KMS-11 (cell line): Measurements from ENCODE around the gene CPT1B.
A peak's percentile ranks its signal among the peaks of the same experiment; 100 is the strongest.
"Not testable (repeated sequence)": the region's sequence is repeated elsewhere in the genome, so short reads cannot be mapped to it uniquely, and the experiment has no call there.

Source experiments
- H2AFZ ChIP-seq: fragments of 200-600 bp; sonication (generic); 2 replicates; pipeline ENCODE4 v1.6.1; 2016; ENCODE audit warnings: antibody characterized with exemption, mixed run types, low read depth
- H3K27ac ChIP-seq: fragments of 200-600 bp; sonication (generic); 2 replicates; pipeline ENCODE4 v1.6.1; 2016; ENCODE audit warnings: mild to moderate bottlenecking, mixed run types
- H3K27me3 ChIP-seq: fragments of 200-600 bp; sonication (generic); 2 replicates; pipeline ENCODE4 v1.6.1; 2017; ENCODE audit warnings: mild to moderate bottlenecking, low read depth, mixed run types, moderate library complexity; ENCODE audit not compliant: insufficient read depth
- H3K36me3 ChIP-seq: fragments of 200-600 bp; sonication (generic); 2 replicates; pipeline ENCODE4 v1.6.1; 2017; ENCODE audit warnings: mild to moderate bottlenecking, mixed run types; ENCODE audit not compliant: insufficient read depth
- H3K4me1 ChIP-seq: fragments of 200-600 bp; sonication (generic); 2 replicates; pipeline ENCODE4 v1.6.1; 2016; ENCODE audit warnings: mild to moderate bottlenecking, low read depth, mixed run types; ENCODE audit not compliant: poor library complexity, severe bottlenecking
- H3K4me2 ChIP-seq: fragments of 200-600 bp; sonication (generic); 2 replicates; pipeline ENCODE4 v1.7.0; 2016; ENCODE audit warnings: mild to moderate bottlenecking, mixed run types
- H3K4me3 ChIP-seq: fragments of 200-600 bp; sonication (generic); IDR thresholded peaks from 2 replicates; pipeline ENCODE4 v1.6.1; 2017; ENCODE audit warnings: low read depth, low read length, mixed read lengths; ENCODE audit not compliant: insufficient read depth
- H3K79me2 ChIP-seq: fragments of 200-600 bp; sonication (generic); 2 replicates; pipeline ENCODE4 v1.6.1; 2016; ENCODE audit warnings: low read depth, mixed run types; ENCODE audit not compliant: insufficient read depth
- H3K9ac ChIP-seq: fragments of 200-600 bp; sonication (generic); 2 replicates; pipeline ENCODE4 v1.6.1; 2016; ENCODE audit warnings: mild to moderate bottlenecking, mixed run types
- H4K20me1 ChIP-seq: fragments of 200-600 bp; sonication (generic); 2 replicates; pipeline ENCODE4 v1.6.1; 2016; ENCODE audit warnings: mild to moderate bottlenecking, mixed run types; ENCODE audit not compliant: insufficient read depth
- TF ChIP-seq, protein P1 (sequence below): fragments of 200-600 bp; sonication (generic); conservative IDR thresholded peaks from 2 replicates; pipeline ENCODE4 v1.6.1; 2017; ENCODE audit warnings: low read depth, mild to moderate bottlenecking, antibody characterized with exemption, low read length, moderate library complexity, mixed read lengths

Gene CPT1B

GRCh38 chr22:50536226-50536625, 42.0 kb downstream of the CPT1B start:
- TF ChIP-seq, protein P1, sequence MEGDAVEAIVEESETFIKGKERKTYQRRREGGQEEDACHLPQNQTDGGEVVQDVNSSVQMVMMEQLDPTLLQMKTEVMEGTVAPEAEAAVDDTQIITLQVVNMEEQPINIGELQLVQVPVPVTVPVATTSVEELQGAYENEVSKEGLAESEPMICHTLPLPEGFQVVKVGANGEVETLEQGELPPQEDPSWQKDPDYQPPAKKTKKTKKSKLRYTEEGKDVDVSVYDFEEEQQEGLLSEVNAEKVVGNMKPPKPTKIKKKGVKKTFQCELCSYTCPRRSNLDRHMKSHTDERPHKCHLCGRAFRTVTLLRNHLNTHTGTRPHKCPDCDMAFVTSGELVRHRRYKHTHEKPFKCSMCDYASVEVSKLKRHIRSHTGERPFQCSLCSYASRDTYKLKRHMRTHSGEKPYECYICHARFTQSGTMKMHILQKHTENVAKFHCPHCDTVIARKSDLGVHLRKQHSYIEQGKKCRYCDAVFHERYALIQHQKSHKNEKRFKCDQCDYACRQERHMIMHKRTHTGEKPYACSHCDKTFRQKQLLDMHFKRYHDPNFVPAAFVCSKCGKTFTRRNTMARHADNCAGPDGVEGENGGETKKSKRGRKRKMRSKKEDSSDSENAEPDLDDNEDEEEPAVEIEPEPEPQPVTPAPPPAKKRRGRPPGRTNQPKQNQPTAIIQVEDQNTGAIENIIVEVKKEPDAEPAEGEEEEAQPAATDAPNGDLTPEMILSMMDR = no peak
- Histone ChIP-seq H3K36me3 (no peaks in the 10 kb centered on the region), H3K27ac (peak overlapping the region; percentile 31; the same call in 1 of the 2 replicates), H3K9ac (no peak overlapping the region), H3K79me2 (no peaks in the 10 kb centered on the region), H3K4me2 (peak overlapping the region; percentile 31; the same call in 1 of the 2 replicates), H3K4me1 (peaks cover 68% of the 10 kb centered on the region), H3K4me3 (no peak overlapping the region), H2AFZ (no peak overlapping the region), H3K27me3 (no peaks in the 10 kb centered on the region), H4K20me1 (no peaks in the 10 kb centered on the region)

DNA sequence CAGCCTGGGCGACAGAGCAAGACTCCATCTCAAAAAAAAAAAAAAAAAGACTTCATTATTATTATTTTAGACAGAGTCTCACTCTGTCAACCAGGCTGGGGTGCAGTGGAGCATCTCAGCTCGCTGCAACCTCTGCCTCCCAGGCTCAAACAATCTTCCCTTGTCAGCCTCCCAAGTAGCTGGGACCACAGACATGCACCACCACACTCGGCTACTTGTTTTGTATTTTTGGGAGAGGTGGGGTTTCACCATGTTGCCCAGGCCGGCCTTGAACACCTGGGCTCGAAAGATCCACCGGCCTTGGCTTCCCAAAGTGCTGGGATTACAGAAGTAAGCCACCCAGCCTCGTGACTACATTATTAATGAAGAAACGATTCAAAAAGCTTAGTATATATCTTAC, 43.1 kb downstream of the CPT1B start:
- no peaks in the 10 kb centered on the region for H3K27me3 ChIP-seq
- TF ChIP-seq, protein P1 = no peak
- no peak overlapping the region; the same call in 1 of the 2 replicates for H3K4me2 ChIP-seq
- no peaks in the 10 kb centered on the region for H3K36me3 ChIP-seq
- no peak overlapping the region for H3K9ac ChIP-seq
- H3K79me2 ChIP-seq = no peaks in the 10 kb centered on the region
- H2AFZ ChIP-seq = no peak overlapping the region
- no peak overlapping the region for H3K4me3 ChIP-seq
- no peak overlapping the region for H3K27ac ChIP-seq
- H3K4me1 ChIP-seq = peaks cover 57% of the 10 kb centered on the region
- H4K20me1 ChIP-seq = no peaks in the 10 kb centered on the region

DNA sequence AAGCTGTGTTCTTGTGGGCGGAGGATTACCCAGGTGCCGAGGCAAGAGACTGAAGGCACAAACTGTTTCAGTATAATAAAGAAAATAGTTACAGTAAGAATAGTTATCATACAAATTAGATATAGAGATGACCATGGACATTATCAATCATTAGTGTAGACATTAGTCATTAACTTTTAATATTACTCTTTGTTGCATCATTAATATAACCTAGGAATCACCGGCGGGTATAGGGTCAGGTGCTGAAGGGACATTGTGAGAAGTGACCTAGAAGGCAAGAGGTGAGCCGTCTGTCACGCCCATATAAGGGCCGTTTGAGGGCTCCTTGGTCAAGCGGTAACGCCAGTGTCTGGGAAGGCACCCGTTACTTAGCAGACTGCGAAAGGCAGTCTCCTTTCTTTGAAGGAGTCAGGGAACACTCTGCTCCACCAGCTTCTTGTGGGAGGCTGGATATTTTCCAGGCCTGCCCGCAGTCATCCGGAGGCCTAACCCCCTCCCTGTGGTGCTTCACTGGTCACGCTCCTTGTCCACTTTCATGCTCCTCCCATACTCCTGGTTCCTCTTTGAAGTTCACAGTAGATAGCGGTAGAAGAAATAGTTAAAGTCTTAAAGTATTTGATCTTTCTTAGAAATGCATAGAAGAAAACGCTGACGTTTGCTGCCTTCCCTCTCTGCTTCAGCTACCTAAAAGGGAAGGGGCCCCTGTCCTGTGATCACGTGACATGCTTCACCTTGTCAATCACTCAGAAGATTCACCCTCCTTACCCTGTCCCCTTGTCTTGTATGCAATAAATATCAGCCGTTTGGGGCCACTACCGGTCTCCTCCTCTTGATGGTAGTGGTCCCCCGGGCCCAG, 44.1 kb downstream of the CPT1B start:
- not testable (repeated sequence) for H3K27me3 ChIP-seq, H2AFZ ChIP-seq, H3K36me3 ChIP-seq, H3K4me2 ChIP-seq, H3K4me3 ChIP-seq, H3K79me2 ChIP-seq, H3K9ac ChIP-seq, H3K27ac ChIP-seq, H4K20me1 ChIP-seq
- peaks cover 50% of the 10 kb centered on the region for H3K4me1 ChIP-seq

DNA sequence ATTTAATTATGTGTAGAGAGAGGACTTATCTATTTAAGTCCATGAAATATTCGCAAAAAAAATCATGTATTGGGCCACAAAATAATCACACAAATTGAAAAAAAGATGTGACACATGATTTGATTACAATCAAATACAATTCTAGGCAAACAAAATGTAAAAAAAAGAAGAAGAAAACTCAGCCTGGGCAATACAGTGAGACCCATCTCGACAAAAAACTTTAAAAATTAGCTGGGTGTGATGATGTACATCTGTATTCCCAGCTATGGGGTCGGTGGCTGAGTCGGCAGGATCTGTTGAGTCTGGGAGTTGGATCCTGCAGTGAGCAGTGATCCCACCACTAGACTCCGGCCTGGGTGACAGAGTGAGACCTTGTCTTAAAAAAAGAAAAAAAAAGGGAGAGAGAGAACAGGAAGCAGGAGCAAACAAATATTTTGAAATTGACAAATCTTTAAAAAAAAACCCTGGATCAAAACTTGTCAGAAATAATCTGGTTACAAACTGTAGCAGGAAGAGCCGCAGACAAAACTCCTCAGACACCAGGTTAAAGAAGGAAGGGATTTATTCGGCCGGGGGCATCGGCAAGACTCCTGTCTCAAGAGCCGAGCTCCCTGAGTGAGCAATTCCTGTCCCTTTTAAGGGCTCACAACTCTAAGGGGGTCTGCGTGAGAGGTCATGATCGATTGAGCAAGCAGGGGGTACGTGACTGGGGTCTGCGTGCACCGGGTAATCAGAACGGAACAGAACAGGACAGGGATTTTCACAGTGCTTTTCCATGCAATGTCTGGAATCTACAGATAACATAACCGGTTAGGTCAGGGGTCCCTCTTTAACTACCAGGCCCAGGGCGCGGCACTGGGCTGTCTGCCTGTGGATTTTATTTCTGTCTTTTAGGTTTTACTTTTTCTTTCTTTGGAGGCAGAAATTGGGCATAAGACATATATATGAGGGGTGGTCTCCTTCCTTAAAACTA, 45.1 kb downstream of the CPT1B start:
- H3K4me1 ChIP-seq = peaks cover 40% of the 10 kb centered on the region
- no peaks in the 10 kb centered on the region for H3K79me2 ChIP-seq
- H3K27ac ChIP-seq = no peak overlapping the region
- TF ChIP-seq, protein P1 = no peak
- H3K27me3 ChIP-seq = no peaks in the 10 kb centered on the region
- H4K20me1 ChIP-seq = no peaks in the 10 kb centered on the region
- H3K4me2 ChIP-seq = no peak overlapping the region
- H3K9ac ChIP-seq = no peak overlapping the region
- no peak overlapping the region for H2AFZ ChIP-seq
- no peak overlapping the region for H3K4me3 ChIP-seq
- H3K36me3 ChIP-seq = no peaks in the 10 kb centered on the region
